22Rv1 (cell line): ENCODE results near the gene LRRC36.

Source experiments
- H3K27ac ChIP-seq: fragments of 450-650 bp; 2 replicates; pipeline ENCODE4 v1.5.1; 2017
- CTCF ChIP-seq: fragments of 450-650 bp; IDR thresholded peaks from 2 replicates; pipeline ENCODE4 v1.5.1; 2017; ENCODE audit warnings: mild to moderate bottlenecking
- ZFX ChIP-seq: fragments of 450-650 bp; IDR thresholded peaks from 2 replicates; pipeline ENCODE4 v1.6.1; 2017; ENCODE audit warnings: antibody characterized with exemption, borderline replicate concordance

The LRRC36 gene

GRCh38 chr16:67391424-67392300 is 65.0 kb downstream of the LRRC36 start:
- TF ChIP-seq ZFX, result no peak
- no peak for TF ChIP-seq CTCF
- H3K27ac ChIP-seq, result no peak overlapping the region

- H3K27ac ChIP-seq, result no peak overlapping the region
These were observed 65.9 kb downstream of the LRRC36 start for GRCh38 chr16:67392301-67393059.

GRCh38 chr16:67393111-67393787 is 66.6 kb downstream of the LRRC36 start, which contains the start of gene TPPP3:
Gene TPPP3, minus strand, starts transcription at chr16:67393498. Its CDS starts 2,387 bp downstream, at chr16:67391111.
- H3K27ac ChIP-seq, result no peak within 1 kb of the TSS
- no peak for TF ChIP-seq ZFX
- TF ChIP-seq CTCF, result peak; percentile 80

More at GRCh38 chr16:67392301-67393059, 65.9 kb downstream of the LRRC36 start:
- TF ChIP-seq CTCF, result no peak
- TF ChIP-seq ZFX, result no peak

- no peak overlapping the region for H3K27ac ChIP-seq
- no peak for TF ChIP-seq CTCF
- no peak for TF ChIP-seq ZFX
These were observed 67.2 kb downstream of the LRRC36 start for GRCh38 chr16:67393788-67394154.

GRCh38 chr16:67394155-67395104 is 67.8 kb downstream of the LRRC36 start:
- H3K27ac ChIP-seq, result no peak overlapping the region
- TF ChIP-seq CTCF (no peak), ZFX (no peak)

GRCh38 chr16:67395105-67395457 is 68.5 kb downstream of the LRRC36 start:
- TF ChIP-seq ZFX (no peak), CTCF (no peak)
- no peak overlapping the region for H3K27ac ChIP-seq
